NCI-H128 (cell line): Measurements from ENCODE around the gene DMRT2.
A peak's percentile ranks its signal among the peaks of the same experiment; 100 is the strongest.

Experiments used
- DNase-seq: peaks from one replicate; lab custom pipeline; 2025; ENCODE audit not compliant: unreplicated experiment; lab: John Stamatoyannopoulos, UW

DMRT2 gene

DNA sequence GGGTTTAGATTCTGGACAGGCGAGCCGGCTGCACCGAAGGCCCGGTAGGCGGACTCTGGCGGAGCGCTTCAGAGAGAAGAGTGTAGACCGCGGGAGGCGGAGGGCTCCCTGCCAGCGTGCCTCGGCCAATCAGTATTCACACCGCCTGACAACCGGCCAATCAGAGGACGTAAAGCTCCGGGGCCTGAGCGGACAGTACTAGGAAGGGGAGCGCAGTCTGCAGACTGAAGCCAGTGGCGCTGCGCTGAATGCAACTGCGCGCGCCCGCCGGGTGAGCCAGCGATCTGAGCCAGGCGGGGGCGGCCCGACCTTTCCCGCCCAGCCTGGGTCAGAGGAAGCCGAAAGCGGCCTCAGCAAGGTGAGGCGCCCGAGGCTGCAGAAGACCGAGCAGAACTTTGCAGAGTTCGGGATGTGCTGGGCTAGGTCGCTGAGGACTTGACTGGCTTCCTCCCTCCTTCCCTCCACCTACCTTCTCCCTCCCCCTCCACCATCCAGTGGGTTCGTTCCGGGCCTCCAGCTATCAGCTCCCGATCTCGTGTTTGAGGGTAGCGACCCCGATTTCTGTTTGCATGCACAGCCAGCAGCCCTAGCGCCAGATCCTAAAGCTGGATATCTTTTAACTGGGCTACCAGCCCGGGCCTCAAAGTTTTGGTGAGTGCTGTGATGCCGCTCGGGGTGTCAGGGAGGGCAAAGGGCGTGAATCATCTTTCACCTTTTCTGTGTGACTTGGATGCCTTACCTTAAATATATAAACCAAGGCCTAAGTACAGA, at the start of gene DMRT2:
TSS of gene DMRT2 (plus strand) at position 233 of the 771 bp plus-strand sequence. CDS start 1,257 bp downstream, outside the sequence.
- peak; percentile 88 for DNase-seq

DNA sequence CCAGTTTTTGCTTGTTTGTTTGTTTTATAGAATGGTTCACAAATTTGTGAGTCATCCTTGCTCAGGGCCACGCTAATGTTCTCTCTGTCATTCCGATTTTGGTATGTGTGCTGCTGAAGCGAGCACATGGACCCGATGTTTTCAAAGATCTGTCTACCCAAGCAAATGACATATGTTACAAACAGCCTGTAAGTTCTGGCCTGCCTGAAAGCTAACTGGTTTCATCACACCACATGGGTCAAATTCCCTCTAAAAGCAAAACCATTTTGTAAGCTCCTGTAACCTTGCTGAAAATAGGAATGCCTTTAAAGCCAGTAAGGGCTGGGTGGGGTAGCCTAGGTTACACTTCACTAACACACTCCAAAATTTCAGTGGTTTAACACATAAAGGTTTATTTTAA, 48.3 kb upstream of the DMRT2 start:
- no peak for DNase-seq

DNA sequence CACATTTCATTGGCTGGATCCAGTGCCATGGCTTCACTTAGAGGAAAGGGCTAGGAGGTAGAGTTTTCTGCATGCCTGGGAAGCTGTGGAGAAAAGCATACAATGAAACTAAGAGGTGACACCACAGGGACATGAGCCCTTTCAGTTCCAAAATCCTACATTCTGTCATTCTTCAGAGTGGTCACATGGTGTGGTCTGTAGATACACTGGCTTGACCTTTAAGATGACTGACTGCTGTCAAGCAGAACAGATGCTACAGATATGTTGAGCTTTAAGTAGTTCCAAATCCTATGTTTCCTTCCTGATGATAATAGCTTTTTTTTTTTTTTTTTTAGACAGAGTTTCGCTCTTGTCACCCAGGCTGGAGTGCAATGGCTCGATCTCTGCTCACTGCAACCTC, 47.5 kb upstream of the DMRT2 start:
- DNase-seq: no peak

DNA sequence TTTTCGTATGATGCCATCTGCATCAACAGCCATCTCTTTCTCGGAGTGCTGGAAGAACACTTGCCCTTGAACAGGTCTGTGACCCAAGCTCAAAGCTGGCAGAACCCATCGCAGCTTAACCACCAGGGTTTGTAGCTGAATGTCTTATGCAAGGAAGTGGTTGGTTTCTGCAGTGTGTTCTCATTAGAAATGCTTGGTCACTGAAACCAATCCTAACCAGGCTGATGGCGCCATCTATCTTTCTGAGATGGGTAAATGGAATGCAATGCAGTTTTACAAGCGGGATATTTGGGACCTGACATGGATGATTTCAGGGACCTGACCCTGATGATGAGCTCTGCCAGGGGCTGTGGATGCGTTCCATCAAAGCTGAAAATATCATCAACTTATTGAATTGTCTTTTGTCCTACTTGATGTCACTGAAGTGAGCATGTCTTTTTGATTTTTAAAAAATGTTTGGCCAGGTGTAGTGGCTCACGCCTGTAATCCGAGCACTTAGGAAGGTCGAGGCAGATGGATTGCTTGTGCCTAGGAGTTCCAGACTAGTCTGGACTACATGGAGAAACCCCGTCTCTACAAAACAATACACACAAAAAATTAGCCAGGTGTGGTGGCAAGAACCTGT, 45.0 kb upstream of the DMRT2 start:
- DNase-seq: no peak

DNA sequence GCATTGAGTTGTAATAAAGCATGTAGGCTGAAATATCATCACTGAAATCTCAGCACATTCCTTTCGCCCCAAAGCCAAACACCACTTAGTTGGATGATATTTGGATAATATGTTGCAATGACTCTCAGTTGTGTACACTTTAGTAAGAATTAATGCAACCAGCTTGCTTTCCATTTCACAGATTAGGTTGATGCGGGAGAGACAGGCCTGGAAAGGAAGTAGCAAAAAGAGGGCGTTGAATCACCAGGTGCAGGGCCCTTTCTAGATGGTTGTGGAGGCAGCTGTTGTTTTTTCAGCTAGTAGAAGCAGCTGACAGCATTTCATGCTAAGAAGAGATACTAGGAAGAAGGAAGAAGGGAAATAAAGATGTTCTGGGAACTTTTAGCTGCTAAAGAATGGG, 42.8 kb upstream of the DMRT2 start:
- DNase-seq: no peak

DNA sequence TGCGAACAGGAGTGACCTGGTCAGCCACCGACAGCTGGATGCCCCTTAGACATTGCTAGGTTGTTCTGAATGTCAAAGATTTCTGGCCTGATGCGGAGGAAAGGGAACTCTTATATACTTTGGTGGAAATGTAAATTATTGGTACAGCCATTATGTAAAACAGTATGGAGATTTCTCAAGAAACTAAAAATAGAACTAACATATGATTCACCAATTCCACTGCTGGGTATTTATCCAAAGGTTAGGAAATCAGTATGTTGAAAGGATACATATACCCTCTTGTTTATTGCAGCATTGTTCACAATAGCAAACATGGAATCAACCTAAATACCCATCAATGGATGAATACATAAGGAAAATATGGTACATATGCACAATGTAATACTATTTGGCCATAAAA, 41.9 kb upstream of the DMRT2 start:
- no peak for DNase-seq

DNA sequence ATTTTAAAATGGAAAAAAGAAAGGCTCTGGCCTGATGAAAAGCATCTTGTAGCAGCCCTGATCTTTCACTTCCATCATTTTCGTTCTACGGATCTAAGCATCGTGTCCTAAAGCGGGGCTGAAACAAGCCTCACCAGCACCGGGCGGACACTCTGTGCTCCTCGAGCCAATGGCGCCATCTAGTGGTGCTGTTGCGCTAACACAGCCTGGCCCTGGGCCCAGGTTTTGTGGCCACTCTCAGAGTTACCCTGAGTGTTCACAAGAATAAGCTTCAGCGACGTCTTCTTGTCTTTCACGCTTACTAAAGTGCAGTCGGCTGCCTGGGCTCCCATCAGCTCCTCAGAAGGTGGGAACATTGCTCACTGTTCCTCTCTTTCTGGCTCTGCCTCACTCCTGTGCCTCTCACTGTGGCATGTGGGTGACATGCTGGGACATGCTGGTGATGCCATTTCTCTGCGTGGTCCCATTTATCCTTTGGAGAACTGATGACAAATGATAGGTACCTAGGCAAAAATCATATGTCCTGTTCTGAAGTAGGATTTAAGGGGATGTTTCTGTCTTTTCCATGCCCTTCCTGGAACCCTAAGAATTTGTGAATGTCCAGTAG, 41.0 kb upstream of the DMRT2 start:
- DNase-seq: peak; percentile 77

DNA sequence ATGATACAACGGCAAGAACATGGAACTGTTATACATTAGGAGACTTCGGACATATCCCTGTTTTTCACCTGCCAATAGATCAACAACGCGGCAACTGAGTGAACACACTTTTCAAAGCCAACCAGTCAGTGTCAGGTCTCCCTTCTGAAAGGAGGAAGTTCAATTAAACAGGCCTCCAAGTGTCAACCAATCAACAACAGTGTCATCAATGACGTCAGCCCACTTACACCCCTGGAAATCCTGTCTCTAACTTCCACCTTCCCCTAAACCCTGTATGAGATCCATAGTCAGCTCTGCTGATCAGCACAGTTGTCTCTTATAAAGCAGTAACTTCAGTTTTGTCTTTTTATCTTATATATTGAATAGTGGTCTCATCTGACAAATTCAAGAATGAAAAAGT, 37.1 kb upstream of the DMRT2 start:
- DNase-seq: no peak

DNA sequence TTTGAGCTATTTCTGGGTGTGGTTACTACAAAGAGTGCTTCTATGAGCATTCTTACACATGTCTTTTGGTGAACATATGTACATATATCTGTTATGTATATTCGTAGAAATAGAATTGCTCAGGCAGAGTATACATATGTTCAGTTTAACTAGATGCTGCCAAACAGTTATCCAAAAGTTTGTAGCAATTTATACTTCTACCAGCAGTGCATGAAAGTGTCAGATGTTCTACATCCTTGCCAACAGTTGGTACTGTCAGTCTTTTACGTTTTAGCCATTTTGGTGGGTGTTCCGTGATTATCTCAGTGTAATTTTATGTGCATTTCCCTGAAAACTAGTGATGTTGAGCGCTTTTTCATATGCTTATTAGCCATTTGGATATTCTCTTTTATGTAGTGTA, 35.9 kb upstream of the DMRT2 start:
- DNase-seq: no peak

DNA sequence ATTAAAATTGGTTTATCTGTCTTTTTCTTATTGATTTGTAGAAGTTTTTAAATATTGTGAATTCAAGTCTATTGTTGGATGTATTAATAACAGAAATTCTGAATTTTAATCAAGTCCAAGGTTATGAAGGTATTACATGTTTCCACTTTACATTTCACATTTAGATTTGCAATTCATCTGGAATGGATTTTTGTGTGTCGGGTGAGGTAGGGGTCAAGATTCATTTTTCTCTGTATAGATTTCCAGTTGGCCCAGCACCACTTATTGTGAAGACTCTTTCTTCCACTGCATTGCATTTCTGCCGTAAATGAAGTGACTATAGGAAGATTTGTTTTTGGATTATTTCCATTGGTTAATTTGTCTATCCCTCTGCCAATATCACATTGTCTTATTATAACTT, 35.5 kb upstream of the DMRT2 start:
- no peak for DNase-seq

DNA sequence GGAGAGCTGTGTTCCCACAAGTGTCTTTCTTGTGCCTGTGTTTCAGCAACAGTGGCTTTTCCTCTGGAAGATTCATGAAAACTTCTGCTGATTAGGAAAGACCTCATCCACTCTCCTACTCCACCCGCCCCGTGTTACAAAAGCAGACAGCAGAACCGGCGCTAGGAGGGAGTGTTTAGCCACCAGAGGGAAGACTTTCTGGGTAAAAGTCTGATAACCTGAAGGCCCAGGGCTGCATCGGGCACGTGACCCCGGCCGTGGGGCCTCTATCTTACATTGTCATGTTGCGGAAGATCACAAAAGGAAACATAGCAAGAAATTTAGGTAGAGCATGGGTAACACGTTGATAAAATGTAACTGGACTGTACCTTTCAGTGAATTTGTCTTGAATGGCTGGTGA, 32.0 kb upstream of the DMRT2 start:
- DNase-seq: no peak

DNA sequence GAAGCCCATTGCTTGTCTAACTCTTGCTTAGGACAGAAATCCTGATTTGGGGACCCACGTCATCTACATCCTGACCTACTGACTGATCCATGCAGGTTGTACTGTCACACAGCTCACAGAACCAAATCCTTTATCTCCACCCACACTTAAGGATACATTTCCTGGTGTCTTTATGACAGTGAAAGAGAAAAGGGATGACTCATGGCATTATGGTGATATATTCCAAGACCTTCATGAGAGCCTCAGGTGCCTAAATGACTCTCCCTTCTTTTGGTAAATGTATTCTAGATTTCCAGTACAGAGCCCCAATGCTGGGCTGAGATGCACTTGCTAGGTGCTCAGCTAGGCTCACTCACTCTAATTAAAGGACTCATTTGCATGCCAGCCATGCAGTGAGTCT, 26.0 kb upstream of the DMRT2 start:
- DNase-seq: no peak

DNA sequence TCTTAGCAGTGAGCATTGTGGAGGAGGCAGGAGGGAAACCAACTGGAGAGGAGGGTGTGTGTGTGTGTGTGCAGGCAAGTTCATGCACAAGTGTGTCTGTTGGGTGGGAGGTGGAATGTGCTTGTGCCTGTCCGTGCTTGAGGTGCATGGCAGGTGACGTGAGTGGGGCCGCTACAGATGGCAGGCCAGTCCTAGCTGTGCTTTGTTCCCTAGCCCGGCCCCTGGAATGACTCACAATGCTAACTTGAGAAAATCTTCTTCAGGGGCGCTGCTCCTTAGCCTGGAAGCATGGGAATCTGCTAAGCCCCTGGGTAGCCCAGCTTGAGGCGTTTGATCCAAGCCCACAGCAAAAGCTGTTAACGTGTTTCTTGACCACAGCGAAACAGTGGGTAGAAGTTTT, 25.0 kb upstream of the DMRT2 start:
- no peak for DNase-seq

DNA sequence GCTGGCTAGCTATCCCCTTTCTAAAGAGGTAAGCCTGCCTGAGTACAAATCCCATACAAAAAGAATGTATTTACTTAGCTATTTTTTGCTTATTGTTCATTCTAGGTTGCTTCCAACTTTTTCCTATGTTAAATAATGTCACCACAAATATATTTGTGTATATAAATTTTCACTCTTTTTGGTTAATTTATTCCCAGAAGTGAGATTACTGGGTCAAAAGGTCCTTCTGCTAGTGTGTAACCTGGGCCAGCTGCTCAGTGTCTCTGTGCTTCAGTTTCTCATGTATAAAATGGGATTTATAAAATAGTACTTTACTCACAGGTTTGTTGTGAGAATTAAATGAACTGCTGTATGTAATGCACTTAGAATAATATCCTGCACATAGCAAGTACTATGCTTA, 23.9 kb upstream of the DMRT2 start:
- DNase-seq: no peak

DNA sequence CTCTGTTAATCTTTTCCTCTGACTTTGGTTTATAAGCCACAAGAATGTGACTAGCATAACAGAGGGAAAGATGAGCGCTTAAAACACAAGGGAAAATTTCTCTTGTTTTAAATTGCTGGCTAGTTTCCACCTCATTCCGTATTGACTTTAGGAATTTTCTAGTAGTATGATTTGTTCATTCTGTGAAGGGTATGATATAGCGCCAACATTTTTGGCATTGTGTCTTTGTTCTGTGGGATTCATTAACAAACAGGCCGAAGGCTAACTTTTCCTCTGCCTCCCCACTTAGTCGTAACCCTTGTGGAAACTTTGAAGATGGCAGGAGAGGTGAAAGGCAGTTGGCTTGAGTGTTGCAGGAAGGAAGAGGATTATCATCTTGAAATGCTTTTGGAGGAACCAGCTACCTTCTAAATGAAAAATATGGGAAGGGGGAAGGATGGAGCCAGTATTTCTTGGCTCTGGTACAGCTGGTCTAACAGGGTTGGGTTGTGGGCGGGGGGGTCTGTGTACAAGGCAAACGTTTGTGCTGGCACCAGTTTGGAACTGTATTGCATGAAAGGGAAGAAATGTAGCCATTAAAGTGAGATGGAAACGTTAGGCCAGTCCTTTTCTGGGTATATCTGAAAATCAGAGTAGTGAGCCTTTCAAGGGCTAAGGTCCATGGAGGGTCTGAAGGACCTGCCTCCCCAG, 21.5 kb upstream of the DMRT2 start:
- DNase-seq: no peak

DNA sequence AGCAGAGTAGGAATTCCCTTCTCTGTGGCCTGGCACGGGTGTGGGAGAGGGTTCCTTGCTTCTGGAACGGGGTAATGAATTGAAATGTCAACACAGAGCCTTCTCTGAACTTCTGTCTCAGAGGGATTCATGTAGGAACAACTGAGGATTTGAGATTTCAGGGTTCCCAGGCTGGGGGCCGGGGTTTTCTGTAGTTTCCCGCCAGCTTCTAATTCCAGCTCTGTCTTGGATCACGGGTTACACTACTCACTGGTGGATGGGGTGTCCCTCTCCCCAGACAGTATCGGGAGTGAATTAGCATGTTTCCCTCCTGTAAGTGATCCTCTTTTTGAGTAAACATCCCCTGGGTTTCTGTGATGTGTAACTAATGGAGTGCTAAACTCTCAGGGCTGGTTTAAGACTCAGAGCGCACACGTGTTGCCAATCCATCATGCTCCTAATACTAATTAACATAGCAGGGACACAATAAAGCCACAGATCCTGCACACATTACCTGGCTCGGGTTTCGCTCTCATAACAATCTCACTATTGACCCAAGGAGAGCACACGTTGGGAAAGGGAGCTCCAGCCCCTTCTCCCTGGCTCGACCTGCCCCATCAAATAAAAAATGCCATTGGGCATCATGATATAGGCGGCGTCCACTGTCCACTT, 18.1 kb upstream of the DMRT2 start:
- DNase-seq: peak; percentile 46

DNA sequence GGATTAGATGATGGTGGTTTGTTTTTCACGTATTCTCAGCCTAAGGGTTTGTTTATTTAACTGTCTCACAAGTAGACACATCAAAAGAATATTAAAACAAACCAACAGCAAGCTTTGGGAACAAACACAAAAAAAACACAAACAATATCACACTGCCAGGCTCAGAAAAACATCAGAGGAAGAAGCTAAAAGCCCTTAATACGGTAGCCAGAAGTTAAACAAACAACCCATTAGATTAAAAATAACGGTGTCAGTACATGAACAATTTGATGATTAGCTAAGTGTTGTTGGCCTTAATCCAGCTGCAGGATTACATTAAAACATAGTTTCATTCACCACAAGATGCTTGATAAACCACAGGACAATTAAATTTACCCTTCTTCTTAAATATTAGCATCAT, 15.9 kb upstream of the DMRT2 start:
- DNase-seq: no peak

DNA sequence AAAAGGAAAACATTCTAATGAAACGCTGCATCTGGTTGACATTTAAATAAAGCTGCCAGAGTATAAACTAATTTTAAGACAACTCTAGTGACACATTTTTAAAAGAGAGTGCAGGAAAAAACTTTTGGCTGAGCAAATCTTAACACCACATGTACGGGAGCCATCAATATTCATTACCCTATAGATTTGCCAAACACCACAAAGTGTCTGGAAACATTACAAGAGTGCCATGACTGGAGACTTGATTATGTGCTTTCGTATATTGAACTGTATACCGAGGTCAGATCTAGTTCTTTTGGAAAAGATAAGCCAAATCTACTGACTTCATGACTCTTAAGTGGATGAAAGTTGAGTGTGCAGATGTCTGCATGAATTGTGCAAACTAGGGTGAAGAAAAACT, 10.6 kb upstream of the DMRT2 start:
- DNase-seq: no peak

DNA sequence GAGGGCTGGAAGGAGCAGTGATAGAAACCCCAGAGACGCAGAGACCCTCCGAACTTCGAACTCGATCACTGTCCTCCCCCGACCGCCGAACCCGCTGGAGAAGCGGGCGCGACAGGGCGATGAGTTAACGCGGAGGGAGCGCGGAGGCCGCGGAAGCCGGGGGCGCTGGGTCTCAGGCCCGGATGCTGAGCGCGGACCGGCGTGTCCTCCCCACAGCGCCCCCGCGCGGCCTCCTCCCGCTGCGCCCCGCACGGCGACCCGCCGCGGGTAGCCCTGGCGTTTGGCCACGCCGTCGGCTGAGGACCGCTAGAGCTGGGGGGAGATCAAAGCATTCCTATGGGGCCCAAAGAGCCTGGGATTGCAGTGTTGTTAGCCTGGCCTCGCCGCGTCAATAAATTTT, 7.7 kb upstream of the DMRT2 start:
- DNase-seq: no peak

DNA sequence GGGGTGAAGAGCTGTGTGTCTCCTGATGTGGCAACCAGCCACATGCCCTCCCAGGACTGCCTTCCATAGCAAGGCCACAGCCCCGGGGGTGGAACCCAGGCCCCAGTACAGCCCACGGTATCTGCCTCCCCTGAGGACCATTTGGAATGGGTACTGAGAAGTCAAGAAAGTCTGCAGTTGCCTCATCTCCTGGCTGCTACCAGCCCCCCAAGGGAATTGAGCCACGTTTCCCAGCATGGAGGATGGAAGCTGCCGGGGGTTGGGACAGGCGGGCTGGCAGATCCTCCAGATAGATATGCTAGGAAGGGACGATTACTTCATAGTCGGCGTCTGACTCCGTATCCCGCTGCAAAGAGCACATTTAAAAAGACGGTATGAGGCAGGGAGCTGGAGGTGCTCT, 5.5 kb upstream of the DMRT2 start:
- DNase-seq: no peak
